ENCODE measurements around the gene CKAP5.

DNA sequence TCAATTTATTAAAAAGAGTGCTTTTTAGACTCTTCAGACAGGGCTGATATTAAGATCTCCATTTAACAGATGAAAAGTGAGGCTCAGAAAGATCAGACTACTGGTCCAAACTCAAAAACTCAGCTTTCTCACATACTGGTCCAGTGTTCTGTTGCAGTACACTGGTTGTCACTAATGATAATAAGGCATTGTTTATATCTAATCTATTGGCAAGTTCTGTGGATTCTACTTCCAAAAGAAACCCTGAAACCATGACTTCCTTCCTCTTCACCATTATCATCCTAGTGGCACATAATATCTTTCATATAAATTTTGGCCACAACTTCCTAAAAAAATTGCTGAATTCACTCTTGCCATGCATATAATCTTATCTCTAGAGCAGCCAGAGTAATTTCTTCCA lies 90.1 kb downstream of the CKAP5 start:
- TF ChIP-seq, protein P1, sequence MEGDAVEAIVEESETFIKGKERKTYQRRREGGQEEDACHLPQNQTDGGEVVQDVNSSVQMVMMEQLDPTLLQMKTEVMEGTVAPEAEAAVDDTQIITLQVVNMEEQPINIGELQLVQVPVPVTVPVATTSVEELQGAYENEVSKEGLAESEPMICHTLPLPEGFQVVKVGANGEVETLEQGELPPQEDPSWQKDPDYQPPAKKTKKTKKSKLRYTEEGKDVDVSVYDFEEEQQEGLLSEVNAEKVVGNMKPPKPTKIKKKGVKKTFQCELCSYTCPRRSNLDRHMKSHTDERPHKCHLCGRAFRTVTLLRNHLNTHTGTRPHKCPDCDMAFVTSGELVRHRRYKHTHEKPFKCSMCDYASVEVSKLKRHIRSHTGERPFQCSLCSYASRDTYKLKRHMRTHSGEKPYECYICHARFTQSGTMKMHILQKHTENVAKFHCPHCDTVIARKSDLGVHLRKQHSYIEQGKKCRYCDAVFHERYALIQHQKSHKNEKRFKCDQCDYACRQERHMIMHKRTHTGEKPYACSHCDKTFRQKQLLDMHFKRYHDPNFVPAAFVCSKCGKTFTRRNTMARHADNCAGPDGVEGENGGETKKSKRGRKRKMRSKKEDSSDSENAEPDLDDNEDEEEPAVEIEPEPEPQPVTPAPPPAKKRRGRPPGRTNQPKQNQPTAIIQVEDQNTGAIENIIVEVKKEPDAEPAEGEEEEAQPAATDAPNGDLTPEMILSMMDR (IDR thresholded peaks at IDR 0.05 in 2 of 3, conservative IDR thresholded peaks at IDR 0.05 in 1 of 3; ENCODE audit: borderline replicate concordance in 1 of 3, insufficient read depth in 1 of 3, low read depth in 2 of 3, low read length in 2 of 3) = no peak
- TF ChIP-seq MAX (IDR thresholded peaks at IDR 0.05) (no peak), POLR2AphosphoS5 (IDR thresholded peaks at IDR 0.05; ENCODE audit: low read depth, low read length) (no peak), JUND (IDR thresholded peaks at IDR 0.05) (no peak), POLR2A (IDR thresholded peaks at IDR 0.05; ENCODE audit: borderline replicate concordance, extremely low read depth, insufficient read depth, insufficient read length) (no peak), ATF3 (IDR thresholded peaks at IDR 0.05) (no peak), EZH2phosphoT487 (IDR thresholded peaks at IDR 0.05; ENCODE audit: borderline replicate concordance) (no peak), ELF1 (IDR thresholded peaks at IDR 0.05; ENCODE audit: borderline replicate concordance, low read depth) (no peak), TCF7L2 (IDR thresholded peaks at IDR 0.05; ENCODE audit: borderline replicate concordance, extremely low read depth, insufficient read depth, insufficient read length) (no peak), SP1 (IDR thresholded peaks at IDR 0.05; ENCODE audit: low read depth) (no peak)
- TF ChIP-seq, protein P2, sequence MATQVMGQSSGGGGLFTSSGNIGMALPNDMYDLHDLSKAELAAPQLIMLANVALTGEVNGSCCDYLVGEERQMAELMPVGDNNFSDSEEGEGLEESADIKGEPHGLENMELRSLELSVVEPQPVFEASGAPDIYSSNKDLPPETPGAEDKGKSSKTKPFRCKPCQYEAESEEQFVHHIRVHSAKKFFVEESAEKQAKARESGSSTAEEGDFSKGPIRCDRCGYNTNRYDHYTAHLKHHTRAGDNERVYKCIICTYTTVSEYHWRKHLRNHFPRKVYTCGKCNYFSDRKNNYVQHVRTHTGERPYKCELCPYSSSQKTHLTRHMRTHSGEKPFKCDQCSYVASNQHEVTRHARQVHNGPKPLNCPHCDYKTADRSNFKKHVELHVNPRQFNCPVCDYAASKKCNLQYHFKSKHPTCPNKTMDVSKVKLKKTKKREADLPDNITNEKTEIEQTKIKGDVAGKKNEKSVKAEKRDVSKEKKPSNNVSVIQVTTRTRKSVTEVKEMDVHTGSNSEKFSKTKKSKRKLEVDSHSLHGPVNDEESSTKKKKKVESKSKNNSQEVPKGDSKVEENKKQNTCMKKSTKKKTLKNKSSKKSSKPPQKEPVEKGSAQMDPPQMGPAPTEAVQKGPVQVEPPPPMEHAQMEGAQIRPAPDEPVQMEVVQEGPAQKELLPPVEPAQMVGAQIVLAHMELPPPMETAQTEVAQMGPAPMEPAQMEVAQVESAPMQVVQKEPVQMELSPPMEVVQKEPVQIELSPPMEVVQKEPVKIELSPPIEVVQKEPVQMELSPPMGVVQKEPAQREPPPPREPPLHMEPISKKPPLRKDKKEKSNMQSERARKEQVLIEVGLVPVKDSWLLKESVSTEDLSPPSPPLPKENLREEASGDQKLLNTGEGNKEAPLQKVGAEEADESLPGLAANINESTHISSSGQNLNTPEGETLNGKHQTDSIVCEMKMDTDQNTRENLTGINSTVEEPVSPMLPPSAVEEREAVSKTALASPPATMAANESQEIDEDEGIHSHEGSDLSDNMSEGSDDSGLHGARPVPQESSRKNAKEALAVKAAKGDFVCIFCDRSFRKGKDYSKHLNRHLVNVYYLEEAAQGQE (IDR thresholded peaks at IDR 0.05; ENCODE audit: low read depth) = no peak
